GDM1 (cell line): Measurements from ENCODE around the gene AGPAT4.

Experiments
- DNase-seq: peaks from one replicate; lab custom pipeline; 2025; lab: John Stamatoyannopoulos, UW

The AGPAT4 gene

DNA sequence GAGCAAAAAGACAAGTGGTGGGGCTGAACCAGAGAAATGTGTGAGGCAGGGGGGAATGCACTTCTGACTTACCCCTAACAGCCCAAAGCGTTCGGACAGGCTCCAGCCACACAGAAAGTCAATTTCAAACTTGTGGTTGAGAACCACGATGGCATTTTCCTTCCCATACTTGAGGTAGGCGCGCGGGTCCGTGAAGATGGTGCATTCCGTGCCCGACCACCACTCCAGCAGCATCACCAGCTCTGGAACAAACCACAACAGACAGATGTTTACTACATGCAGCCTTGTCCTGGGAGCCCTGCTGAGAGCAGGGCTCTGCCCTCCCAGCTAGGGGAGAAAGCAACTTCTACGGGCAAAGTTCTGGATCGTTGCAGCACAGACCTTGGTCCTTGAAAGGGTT lies 107.7 kb downstream of the AGPAT4 start:
- no peak for DNase-seq

DNA sequence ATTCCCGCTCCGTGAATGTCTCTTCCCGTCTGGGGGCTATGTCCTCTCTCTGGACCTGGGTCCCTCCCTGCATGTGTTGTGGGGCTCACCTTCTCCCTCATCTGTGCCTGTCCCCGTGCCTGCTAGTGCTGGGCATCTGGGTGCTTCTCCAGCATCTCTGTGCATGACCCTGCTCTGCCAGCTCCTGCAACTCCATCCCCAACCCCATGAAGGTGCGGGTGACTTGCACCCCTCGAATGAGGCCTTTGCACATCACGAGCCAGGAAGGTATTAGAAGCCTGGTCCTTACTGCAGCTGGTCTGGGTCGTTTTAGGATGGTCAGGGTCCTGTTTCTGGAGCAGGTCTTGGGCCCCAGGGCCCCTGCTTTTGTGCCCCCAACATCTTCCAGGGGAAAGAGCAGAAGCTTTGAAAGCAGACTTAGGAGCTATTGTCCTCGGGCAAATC lies 109.7 kb downstream of the AGPAT4 start:
- DNase-seq: no peak

DNA sequence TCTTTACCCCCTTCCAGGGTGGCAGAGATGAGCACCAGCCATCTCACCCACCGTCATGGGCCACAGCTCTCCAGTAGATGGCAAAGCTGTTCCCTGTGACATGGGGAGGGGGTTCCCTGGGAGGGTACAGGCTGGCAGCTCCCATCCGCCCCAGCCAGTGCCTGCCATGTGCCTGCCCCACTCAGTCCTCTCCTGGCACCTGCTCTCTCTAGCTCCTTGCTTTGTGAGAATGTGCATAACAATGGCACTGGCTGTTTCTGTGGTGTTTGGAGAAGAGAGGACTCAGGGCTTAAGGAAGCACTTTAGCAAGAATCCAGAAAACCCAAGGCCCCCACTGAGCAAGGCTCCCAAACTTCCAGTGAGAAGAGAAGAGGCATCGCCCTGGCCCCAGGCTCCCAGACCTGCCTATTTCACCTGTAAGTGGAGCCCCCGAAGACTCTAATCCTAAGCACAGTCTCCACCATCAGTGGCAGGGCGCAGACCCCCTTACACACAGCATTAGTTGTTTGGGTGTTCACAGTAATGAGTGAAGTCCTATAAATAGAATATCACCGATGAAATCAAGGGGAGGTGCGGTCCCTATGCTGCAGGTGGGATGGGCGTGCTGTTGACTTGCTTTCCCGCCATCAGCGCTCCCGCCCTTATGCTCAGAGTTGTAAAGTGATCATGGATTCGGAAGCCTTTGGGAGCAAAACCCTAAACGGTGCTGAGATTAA lies 110.2 kb downstream of the AGPAT4 start:
- no peak for DNase-seq

DNA sequence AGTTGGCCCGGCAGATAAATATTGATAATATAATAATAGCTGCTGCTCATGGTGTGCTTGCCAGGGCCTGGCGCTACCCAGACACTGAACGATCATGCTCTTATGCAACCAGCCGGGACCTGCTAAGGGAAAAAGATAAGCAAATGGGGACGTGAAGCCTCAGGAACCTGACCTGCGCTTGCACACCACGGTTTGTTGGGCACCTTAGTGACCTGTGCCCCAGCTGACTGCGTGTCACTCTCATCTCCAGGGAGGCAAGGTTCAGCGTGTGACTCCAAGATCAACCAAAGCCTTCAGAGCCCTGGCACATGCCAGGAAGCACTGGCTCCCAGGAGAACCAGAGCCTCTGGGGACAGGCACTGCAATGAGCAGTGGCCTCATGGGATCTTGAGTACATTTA lies 111.1 kb downstream of the AGPAT4 start:
- DNase-seq: no peak

DNA sequence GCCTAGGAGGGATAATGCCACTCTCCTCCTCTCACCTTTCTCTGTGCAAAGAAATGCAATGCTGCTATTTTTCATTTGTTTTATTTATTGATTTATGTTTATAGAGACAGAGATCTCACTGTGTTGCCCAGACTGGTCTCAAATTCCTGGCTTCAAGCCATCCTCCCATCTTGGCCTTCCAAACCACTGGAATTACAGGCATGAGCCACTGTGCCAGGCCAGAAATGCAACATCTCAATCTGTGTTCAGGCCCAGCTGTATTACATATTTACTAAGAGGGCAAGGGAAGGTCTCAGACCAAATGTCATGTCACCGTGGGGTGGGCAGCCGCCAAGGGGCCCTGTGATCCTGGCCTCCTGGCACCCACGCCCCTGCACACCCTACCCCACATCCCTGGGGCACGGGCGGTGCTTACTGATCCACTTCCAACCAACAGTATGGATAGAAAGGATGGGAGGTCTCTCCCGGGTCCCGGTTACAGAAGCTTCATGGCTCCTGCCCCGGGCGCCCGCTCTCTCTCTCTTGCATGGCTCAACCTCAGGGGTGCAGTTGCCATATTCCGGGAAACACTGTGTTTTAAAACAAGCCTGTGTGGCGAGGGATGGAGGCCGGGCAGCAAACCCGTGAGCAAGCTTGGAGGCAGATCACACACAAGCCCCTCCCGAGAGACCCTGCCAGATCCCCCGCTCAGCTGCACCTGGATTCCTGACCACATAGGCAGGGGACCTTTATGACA lies 111.8 kb downstream of the AGPAT4 start:
- no peak for DNase-seq

DNA sequence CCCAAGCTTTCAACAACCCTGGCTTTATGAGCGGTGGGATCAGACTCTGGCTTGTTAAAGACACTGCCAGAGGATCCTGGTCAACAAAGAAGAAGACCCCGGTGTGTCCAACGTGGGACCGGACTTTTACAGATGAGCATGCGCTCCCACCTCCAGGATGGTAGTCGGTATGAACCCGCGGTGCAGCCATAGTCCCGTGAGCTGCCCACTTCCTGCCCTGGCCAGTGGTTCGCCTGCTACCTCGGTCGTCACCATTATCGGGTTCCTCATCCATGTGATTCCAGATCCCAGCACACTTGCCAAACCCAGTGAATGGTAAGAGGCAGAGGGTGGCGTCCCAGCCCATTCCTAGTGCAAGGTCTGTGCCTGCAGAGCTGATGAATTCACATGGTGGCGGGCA lies 112.7 kb downstream of the AGPAT4 start:
- DNase-seq: no peak

DNA sequence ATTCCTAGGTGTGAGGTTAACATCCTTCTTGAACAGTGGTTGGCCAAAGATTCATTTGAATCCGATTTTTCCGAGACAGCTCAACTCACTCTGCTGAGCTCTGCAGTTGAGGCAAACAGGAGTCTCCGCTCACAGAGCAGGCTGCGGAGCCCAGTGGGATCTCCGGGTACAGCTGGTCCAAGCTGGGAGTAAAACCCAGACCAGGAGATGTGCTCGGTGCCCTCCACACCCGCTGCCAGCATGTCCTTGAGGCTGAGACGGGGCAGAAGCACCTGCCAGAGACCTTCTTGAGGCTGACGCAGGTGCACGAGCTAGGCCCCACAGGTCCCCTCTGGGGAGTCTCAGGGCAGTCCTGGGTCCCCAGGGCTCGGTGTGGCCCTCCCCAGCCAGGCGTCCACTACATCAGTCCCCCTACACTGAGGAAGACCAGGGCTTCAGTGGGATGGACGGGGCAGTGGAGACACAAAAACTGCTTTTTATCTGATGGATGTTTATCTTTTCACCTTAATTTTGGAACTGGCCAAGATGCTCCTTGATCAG lies 119.0 kb downstream of the AGPAT4 start:
- no peak for DNase-seq

DNA sequence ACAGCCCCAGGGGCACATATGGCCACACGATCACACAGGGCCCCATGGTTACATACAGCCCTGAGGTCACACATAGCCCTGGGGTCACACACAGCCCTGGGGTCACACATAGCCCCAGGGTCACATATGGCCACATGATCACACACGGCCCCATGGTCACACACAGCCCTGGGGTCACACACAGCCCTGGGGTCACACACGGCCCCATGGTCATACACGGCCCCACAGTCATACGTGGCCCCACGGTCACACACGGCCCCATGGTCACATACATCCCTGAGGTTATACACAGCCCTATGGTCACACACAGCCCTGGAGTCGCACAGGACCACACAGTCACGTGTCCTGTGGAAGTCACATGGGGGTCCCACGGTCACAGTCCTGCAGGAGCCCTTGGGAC lies 120.1 kb downstream of the AGPAT4 start:
- DNase-seq: no peak

DNA sequence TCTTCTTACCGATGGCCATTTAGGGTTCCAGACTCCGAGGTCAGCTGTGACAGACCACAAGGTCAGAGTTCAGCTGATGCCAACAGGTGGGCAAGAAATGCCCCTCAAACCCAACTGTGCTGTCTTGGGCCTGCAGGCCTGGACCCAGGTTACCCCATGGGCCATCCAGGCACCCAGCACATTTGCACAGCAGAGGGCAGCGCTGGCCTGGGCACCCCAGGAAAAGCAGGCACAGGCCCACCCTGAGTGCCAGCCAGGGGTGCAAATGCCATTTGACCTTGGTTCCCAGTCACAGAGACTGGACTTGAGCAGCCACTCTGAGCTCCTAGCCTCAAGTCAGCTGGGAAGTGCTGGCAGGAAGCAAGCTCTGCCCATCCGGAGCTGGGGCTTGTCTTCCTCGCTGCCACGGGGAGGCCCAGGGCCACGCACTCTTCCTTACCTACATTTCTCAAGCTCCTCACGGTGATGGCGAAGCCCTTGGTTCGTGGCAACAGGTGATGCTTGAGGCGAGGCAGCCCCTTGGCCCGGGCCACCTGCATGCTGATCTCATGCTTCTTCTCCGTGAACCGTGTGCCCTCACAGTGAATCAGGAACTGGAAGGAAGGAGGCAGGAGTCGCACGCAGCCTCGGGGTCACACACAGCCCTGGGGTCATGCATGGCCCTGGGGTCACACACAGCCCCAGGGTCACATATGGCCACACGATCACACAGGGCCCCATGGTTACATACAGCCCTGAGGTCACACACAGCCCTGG lies 120.8 kb downstream of the AGPAT4 start:
- DNase-seq: no peak

DNA sequence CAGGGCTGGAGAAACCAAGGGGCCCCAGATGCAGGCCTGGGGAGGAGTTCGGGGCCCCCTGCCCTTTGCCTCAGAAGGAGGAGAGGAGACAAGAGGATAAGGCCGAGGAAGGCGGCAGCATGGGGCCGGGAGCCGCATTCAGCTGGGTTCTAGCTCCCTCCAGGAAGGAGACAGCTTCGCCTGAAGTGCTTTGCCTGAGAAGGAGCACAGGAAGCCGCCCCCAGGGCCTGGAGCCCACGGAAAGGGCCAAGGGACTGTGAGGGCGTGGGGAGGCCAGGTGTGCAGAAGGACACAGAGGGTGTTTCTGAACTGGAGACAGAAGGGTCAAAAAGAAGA lies 121.4 kb downstream of the AGPAT4 start:
- no peak for DNase-seq

DNA sequence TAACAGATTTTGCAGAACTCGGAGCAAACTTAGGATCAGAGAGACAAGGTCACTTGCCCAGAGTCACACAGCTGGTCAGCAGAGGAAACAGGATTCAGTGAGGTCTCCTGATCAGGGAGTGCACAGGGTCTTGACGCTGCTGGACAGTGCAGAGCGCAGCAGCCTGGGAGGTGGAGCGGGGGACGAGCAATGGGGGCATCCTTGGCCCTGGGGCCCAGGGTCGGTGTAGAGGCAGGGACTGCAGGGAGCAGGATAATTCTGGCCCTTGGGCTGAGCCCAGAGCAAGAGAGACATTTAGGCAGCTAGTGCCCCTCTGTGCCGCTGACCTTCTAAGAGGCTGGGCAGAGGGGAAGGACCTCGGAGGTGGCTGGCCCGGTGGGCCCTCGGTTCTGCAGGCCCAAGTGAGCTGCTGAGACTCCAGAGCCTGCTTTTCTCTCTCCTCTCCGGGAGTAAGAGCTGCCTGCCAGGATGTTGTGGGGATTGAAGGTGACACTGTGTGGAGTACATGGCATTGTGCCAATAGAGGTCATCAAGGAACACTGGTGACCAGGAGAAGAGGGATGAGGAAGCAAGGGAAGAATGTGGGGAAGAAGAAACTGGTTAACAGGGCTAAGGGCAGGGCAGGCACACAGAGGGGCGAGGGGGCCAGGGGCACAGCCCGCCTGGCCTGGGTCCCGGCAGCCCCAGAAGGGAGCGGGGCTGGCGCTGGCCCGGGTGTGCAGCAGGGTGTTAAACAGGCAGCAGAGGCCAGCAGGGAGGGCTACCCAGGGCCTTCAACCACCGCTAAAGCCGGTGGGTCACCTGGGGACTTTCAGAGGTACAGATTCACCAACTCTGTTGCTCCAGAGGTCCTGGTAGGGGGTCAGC lies 122.0 kb downstream of the AGPAT4 start:
- no peak for DNase-seq

DNA sequence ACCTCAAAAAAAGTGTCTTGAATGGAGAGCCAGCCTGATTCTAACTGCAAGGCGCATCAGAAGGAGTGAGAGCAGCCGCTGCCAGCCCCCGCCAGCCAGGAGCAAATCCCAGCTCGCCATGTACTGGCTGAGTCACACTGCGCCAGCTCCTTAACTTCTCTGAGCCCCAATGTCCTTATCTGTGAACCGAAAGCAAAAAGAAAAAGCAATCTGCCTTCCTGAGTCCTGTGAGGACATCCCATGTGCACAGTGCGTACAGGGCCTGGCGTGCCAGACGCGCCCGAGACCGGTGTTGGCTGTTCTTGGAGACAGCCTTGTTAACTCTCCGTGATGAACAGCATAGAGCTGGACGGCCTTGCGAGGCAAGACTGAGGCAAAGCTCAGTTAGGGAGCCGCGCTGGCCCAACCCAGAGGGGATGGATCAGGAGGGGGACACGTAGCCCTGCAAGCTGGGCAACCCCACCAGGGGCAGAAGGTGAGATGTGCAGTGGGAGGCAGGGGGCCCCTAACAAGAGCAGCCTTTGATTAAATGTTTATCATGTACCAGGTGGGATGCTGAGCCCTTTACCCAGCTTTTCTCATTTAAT lies 122.7 kb downstream of the AGPAT4 start:
- no peak for DNase-seq

DNA sequence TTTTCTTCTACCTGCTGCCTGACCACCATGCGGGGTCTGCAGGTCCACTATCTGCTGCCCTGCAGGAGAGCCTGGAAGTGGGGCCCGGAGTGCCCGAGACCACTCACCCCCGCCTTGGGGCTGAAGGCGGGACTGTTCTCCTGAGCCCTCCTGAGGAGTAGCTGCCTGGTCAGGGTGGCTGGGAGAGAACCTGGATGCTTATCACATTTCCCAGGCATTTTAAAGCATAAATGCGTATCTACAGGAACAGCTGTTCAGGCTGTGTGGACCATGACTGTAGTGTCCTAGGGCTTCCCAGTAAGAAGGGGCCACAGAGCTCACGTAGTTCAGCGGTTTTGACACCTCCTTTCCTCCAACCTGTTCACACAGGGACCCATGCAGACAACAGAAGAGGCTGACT lies 123.3 kb downstream of the AGPAT4 start:
- DNase-seq: no peak

DNA sequence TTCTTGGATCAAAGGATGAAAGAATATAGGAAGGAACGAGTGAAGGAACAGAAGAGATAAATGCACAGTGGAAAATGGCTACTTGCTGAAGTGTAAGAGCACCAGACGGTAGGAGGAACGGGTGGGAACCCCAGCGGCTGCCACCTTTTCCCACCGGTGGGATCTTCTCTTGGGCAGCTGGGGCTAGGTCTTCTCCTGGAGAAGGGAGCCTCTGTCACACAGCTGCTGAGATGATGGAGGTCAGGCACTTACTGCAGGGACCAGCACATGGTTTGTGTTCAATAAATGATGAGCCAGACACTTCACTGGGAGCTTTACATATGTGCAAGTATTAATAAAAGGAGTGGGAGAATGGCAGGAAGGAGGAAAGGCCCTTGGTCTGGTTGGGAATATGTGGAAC lies 123.7 kb downstream of the AGPAT4 start:
- no peak for DNase-seq

DNA sequence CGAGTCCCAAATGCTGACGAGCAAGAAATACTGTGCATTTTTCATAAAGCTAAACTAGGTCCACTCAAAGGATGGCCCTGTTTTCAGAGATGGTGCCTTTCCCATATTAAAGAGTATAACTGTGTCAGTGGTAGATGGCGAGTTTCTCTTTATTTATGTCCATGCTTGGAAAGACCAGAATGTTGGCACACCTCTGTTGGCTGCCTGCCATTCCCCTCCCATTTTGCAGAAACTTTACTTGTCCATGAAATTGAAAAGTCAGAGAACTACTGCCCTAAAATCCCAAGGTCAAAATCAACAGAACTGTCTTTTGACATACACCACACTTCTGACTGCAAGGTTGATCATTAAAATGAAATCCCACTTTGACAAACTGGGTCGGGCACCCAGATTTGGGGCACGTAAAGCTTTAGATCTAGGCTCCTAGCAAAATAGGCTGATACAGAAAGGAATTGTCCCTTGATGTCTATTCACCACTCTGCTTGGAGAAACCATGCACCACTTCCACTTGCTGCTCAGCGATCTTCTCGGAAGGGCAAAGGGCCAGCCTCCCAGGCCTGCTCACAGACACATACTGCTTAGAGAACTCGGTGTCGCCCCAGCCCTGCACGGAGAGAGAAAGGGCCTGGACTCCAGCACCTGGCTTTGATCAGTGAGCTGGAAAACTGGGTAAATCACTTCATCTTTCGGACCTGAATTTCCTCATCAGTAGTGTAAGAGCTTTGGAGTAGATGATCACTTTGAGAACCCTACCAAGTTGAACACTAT lies 130.0 kb downstream of the AGPAT4 start:
- no peak for DNase-seq

DNA sequence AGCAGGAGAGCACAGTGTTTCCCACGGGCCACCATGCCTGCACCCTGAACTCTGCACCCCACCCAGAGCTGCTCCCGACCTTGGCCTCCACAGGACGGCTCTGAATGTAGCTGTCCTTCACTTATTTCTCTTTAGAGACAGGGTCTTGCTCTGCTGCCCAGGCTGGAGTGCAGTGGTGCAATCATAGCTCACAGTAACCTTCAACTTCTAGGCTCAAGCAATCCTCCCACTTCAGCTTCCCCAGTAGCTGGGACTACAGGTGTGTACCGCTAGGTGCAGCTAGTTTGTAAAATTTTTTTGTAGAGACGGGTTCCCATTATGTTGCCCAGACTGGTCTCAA lies 130.9 kb downstream of the AGPAT4 start:
- DNase-seq: no peak

DNA sequence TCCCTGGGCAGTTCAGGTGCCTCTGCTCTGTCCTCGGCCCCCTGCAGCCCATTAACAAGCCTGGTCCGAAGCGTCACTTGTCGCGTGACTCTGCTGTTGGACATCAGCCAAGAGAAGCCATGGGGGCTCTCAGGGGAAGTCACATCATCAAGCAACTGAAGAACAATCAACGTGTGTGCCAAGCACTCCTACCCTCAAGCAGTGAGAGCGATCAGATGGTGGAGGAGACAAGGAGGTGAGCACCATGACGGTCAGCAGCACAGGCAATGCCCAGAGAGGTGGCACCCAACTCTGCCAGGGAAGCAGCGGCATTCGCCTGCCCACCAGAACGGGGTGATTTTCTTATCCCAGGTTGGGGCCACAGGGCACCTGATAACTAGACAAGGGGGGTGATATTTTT lies 132.7 kb downstream of the AGPAT4 start:
- DNase-seq: no peak

DNA sequence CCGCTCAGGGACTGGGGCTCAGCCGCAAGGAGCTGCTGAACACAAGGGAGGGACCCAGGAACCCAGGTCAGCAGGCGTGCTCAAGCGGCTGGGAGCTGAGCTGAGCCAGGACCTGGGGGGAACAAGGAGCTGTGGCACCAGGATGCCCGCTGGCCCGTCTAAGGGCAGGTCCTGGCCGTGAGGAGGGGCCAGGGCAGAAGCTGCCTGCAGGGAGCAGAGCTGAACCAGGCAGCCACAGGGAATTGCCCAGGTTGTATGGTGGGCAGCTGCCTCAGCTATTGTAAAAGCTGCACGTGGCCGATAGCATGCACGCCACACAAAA lies 133.3 kb downstream of the AGPAT4 start:
- DNase-seq: no peak

DNA sequence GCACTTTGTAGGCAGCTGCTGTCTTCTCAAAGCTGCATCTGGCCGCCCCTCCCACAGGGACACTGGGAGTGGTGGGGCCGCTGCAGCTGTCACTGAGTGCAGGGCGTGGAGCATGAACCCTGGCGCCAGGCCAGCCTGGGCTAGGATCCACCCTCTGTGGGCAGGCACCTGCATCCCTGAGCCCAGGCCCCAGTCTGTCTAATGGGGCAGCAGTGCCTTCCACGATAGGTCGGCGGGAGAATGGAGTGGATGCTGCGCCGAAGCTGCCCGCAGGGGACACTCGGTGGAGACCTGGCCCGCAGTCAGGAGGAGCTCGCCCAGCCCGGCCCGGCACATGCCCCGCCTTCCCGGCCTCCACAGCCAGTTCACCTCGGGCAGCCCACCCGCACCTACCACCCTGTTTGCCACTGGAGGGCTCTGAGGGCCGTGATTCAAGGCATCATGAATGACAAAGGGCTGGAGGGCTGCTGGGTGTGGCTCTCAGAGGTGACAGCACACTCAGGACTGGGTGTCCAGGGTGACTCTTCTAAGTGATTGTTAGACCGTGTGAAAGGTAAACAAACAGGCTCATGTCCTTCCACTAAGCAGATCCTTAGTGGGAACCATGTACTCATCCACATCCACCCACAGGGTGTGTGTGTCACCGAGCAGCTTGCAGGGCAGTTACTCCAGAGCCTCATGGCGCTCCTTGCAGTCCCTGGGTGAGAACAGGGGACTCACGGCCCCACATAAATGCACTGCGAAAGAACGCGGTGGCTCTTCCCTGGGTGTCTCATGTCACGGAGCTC lies 133.9 kb downstream of the AGPAT4 start:
- no peak for DNase-seq

DNA sequence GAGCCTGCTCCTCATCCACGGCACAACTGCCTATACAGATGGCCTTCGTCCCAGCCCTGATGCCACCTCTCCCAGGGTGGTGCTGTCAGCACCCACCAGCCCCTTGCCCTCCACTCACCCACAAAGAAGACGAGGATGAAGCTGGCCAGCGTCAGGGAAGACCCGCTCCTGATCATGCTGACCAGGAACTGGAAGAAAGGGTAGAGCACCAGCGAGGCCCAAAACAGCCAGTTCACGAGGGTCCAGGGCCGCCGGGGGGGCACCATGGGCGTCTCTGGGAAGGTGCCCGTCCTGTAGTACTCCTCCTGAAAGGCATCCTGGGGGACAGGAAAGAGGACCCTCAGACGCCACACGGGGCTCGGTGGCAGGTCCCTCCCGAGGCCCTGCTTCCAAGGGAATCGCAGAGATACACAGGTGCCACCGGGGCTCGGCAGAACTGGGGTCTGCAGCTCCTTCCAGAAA lies 134.5 kb downstream of the AGPAT4 start:
- DNase-seq: no peak
